Lower leg skin (tissue), 4 donors: Measurements from ENCODE around the gene CDH26. TPM values are rescaled to one million over a fixed set of nuclear protein-coding genes. Genes with fewer than 3 reads are reported as not detected.

Experiments
- DNase-seq, 2 donors: peaks; one replicate each; pipeline ENCODE4 v3.0.0-alpha.2; 2019; ENCODE audit warnings: low spot score in 2 of 2
- H3K4me3 ChIP-seq: fragments of 200-600 bp; sonication (generic); 2 replicates; pipeline ENCODE4 v1.5.1; 2017; ENCODE audit warnings: mild to moderate bottlenecking, low read depth; ENCODE audit not compliant: poor library complexity, severe bottlenecking
- CTCF ChIP-seq, 3 donors: fragments of 450-650 bp; IDR thresholded peaks; one replicate each; pipeline ENCODE4 v1.5.1; 2016; ENCODE audit warnings: antibody characterized with exemption in 3 of 3, mild to moderate bottlenecking in 3 of 3, moderate library complexity in 2 of 3
- POLR2A ChIP-seq, 2 donors: fragments of 450-650 bp; IDR thresholded peaks; one replicate each; pipeline ENCODE4 v1.6.1; 2016 to 2017; ENCODE audit warnings: antibody characterized with exemption in 2 of 2, mild to moderate bottlenecking in 1 of 2, moderate library complexity in 1 of 2
- WGBS, 2 donors: methylation state at CpG; one replicate each; pipeline ENCODE4 v1.1.5; 2018; 5-methylcytosine and 5-hydroxymethylcytosine counted together
- intact Hi-C: fragments of 100-400 bp; cut with DNase I; formaldehyde crosslinking; loops from one replicate; pipeline ENCODE4 v1.15.0; 2023; ENCODE audit warnings: low total_unique reads
- total RNA-seq, 4 donors: library from RNA; depleted of rRNA; stranded (reverse); fragments of >200 nt; gene quantifications; one replicate each; pipeline ENCODE4 v1.1.0, GENCODE V29; 2016

The CDH26 gene
- total RNA-seq = 10 to 100 TPM in 1 of 4 donors, 1 to 10 TPM in 3; 1.1 to 10.6 (median 1.8) TPM

- no peak within 1 kb of the TSS for H3K4me3 ChIP-seq
- intact Hi-C loops = loop anchor here (10.0 kb wide), 1 partner anchor 97 kb away; no protein-coding TSS in a partner anchor
- no peak for DNase-seq
- 91 to 92% methylated on average over 5 of the region's 5 CpGs for WGBS, 2 donors
- TF ChIP-seq POLR2A (IDR thresholded peaks at IDR 0.05) (no peak), CTCF (IDR thresholded peaks at IDR 0.05) (no peak)
Observed at GRCh38 chr20:59958123-59958522, at the start of gene CDH26. Gene CDH26 (plus strand): TSS chr20:59958423. CDS start chr20:59958727, 304 bp downstream.

GRCh38 chr20:59908855-59909254 lies 49.4 kb upstream of the CDH26 start:
- WGBS, 2 donors = 89 to 90% methylated on average over 5 of the region's 5 CpGs
- intact Hi-C loops = no loop called here
- no peak overlapping the region for H3K4me3 ChIP-seq
- no peak for DNase-seq
- TF ChIP-seq CTCF (IDR thresholded peaks at IDR 0.05) = no peak
- no peak for TF ChIP-seq POLR2A (IDR thresholded peaks at IDR 0.05)

GRCh38 chr20:59911041-59911440 lies 47.2 kb upstream of the CDH26 start:
- DNase-seq = no peak
- intact Hi-C loops = no loop called here
- TF ChIP-seq POLR2A (IDR thresholded peaks at IDR 0.05) (no peak), CTCF (IDR thresholded peaks at IDR 0.05) (no peak)
- no peak overlapping the region for H3K4me3 ChIP-seq
- 41 to 61% methylated on average over 2 of the region's 2 CpGs for WGBS, 2 donors

GRCh38 chr20:59912609-59913008 lies 45.6 kb upstream of the CDH26 start:
- no peak for TF ChIP-seq CTCF (IDR thresholded peaks at IDR 0.05)
- TF ChIP-seq POLR2A (IDR thresholded peaks at IDR 0.05) = no peak
- no peak for DNase-seq
- no peak overlapping the region for H3K4me3 ChIP-seq
- intact Hi-C loops = no loop called here
- WGBS, 2 donors = 69 to 74% methylated on average over 4 of the region's 4 CpGs

- intact Hi-C loops = no loop called here
- no peak overlapping the region for H3K4me3 ChIP-seq
- DNase-seq = no peak
- TF ChIP-seq POLR2A (IDR thresholded peaks at IDR 0.05) = no peak
- TF ChIP-seq CTCF (IDR thresholded peaks at IDR 0.05) = no peak
Observed at GRCh38 chr20:59920944-59921343, 37.3 kb upstream of the CDH26 start.

- DNase-seq = no peak
- intact Hi-C loops = no loop called here
- no peak overlapping the region for H3K4me3 ChIP-seq
- WGBS, 2 donors = 87 to 90% methylated on average over 1 of the region's 1 CpG
- no peak for TF ChIP-seq POLR2A (IDR thresholded peaks at IDR 0.05)
- no peak for TF ChIP-seq CTCF (IDR thresholded peaks at IDR 0.05)
Observed at GRCh38 chr20:59923514-59923913, 34.7 kb upstream of the CDH26 start.
